ENCODE data around the gene BOD1.

GRCh38 chr5:173659423-173659822 lies 43.0 kb upstream of the BOD1 start:
- TF ChIP-seq GATA2 (IDR thresholded peaks at IDR 0.05; ENCODE audit: low read depth, low read length) (no peak), GATA3 (IDR thresholded peaks at IDR 0.05; ENCODE audit: low read depth, low read length) (no peak)
